Astrocyte (in vitro differentiated cells and primary cell): ENCODE data around the gene HNRNPM.

Experiments used
- CTCF ChIP-seq: IDR thresholded peaks from 2 replicates; pipeline ENCODE4 v1.5.1; 2011; ENCODE audit warnings: low read depth, mild to moderate bottlenecking, inconsistent platforms, low read length, moderate library complexity; ENCODE audit not compliant: insufficient read depth
- EZH2 ChIP-seq: IDR thresholded peaks from 2 replicates; pipeline ENCODE4 v1.6.1; 2012; ENCODE audit warnings: mild to moderate bottlenecking, low read length, inconsistent platforms; ENCODE audit not compliant: insufficient read depth

DNA sequence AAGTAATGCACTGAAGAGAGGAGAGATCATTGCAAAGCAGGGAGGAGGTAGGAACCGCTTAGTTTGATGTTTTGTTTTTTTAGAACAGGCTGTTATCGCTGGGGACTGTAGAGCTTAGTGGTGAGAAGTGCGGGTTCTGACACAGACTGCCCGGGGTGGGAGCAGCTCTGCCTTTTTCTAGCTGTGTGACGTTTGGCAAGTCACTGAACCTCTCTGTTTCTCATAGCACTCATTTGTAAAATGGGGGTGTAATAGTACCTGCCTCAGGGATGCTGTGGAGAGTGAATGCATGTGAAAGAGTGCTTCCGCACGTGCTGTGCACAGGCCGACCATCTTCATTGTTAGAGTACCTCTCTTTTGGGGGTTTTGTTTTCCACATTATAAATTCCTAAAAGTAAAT, 38.4 kb downstream of the HNRNPM start:
- TF ChIP-seq CTCF, result no peak
- TF ChIP-seq EZH2, result no peak
